ENCODE results near the gene WBP1L.

WBP1L gene

DNA sequence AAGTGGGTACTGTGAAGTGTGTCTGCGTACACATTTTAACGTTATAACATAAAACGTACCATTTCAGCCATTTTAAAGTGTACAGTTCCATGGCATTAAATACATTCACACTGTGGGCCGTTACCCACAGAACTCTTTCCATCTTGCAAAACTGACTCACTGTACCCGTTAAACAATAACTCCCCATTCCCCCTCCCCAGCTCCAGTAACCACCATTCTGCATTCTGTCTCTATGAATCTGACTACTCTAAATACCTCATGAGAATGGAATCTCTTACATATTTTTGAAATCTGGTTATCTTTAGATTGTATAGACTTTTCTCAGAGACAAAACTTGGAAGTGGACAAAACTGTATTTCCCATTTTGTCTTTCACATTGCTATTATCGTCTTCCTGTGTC, 38.8 kb upstream of the WBP1L start:
- POLR2A ChIA-PET (ENCODE audit: low non-redundant PET) = no interaction called here
- H3K27ac ChIP-seq = no peak overlapping the region

DNA sequence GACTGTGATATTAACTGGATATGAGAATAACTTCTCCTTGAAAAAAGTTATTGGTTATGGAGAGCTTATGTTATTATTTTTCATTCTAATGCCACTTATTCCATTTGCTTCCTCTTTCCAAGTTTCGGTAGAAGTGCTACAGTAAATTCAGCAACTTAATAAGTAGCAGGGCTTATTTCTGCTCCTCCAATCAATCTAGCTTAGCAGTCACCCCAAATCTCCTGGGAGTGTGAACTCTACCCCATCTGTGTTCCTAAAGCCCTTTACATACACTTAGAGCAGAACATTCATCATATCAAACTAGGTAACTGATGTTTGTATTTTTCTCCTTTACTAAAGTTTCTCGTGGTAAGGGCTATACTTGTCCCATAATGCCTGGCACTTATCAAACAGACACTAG, 38.2 kb upstream of the WBP1L start:
- DNase-seq (ENCODE audit: low spot score) = no peak
- CTCF ChIA-PET = no interaction called here

More for the DNA sequence above, 38.8 kb upstream of the WBP1L start:
- DNase-seq (ENCODE audit: low spot score) = no peak
- CTCF ChIA-PET = no interaction called here
- TF ChIP-seq, protein P1, sequence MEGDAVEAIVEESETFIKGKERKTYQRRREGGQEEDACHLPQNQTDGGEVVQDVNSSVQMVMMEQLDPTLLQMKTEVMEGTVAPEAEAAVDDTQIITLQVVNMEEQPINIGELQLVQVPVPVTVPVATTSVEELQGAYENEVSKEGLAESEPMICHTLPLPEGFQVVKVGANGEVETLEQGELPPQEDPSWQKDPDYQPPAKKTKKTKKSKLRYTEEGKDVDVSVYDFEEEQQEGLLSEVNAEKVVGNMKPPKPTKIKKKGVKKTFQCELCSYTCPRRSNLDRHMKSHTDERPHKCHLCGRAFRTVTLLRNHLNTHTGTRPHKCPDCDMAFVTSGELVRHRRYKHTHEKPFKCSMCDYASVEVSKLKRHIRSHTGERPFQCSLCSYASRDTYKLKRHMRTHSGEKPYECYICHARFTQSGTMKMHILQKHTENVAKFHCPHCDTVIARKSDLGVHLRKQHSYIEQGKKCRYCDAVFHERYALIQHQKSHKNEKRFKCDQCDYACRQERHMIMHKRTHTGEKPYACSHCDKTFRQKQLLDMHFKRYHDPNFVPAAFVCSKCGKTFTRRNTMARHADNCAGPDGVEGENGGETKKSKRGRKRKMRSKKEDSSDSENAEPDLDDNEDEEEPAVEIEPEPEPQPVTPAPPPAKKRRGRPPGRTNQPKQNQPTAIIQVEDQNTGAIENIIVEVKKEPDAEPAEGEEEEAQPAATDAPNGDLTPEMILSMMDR (conservative IDR thresholded peaks at IDR 0.05; ENCODE audit: low read depth) = no peak

DNA sequence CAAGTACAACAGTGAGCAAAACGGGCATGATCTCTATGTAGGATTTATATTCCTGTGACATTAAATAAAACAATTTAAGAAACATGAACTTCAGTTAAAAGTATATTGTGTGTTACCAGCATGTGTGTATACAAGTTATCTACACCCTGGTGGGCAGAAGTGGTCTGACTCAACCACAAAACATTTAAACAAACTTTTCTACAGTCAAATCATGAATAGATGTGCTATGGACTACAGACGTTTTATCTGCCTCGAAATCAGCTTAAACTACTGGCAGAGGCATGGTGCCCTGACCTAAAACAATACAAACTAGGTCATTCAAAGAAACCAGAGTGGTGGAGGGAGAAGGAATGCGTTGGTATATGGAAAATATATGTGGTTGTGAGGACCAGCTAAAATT, 33.1 kb upstream of the WBP1L start:
- ChIA-PET POLR2A (ENCODE audit: low non-redundant PET) (no interaction called here), CTCF (interaction anchor here (0.6 kb wide), 1 partner anchor 191 kb away, joined by 4 read pairs; no protein-coding TSS in a partner anchor)
- TF ChIP-seq, protein P1 (conservative IDR thresholded peaks at IDR 0.05; ENCODE audit: low read depth) = no peak
- DNase-seq (ENCODE audit: low spot score) = no peak
- H3K27ac ChIP-seq = no peak overlapping the region

More for the DNA sequence above, 38.2 kb upstream of the WBP1L start:
- TF ChIP-seq, protein P1 (conservative IDR thresholded peaks at IDR 0.05; ENCODE audit: low read depth) = no peak
- POLR2A ChIA-PET (ENCODE audit: low non-redundant PET) = no interaction called here
- no peak overlapping the region for H3K27ac ChIP-seq

DNA sequence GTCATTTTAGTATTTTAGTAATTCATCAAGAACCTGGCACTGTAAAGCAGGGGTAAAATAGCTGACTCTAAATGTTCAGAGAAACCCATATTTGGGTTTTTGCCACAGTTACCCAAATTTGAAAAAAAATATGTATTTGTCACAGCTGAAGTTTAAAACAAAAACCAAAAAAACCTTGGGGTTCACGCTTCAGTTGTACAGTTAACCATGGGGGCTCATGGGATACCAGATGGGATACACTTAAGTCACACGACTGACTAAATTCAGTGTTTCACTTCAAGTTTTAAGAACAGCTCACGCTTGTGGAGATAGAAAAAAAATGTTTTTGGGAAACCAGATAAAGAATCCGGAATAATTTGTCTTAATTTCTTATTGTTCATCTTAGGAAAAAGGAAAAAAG, 31.7 kb upstream of the WBP1L start:
- TF ChIP-seq, protein P1 (conservative IDR thresholded peaks at IDR 0.05; ENCODE audit: low read depth) = no peak
- no peak for DNase-seq (ENCODE audit: low spot score)
- H3K27ac ChIP-seq = no peak overlapping the region
- POLR2A ChIA-PET (ENCODE audit: low non-redundant PET) = no interaction called here
- CTCF ChIA-PET = interaction anchor here (0.6 to 0.8 kb wide), 6 partner anchors 8 to 1210 kb away, joined by 3 to 8 read pairs (median 4); no protein-coding TSS in a partner anchor

DNA sequence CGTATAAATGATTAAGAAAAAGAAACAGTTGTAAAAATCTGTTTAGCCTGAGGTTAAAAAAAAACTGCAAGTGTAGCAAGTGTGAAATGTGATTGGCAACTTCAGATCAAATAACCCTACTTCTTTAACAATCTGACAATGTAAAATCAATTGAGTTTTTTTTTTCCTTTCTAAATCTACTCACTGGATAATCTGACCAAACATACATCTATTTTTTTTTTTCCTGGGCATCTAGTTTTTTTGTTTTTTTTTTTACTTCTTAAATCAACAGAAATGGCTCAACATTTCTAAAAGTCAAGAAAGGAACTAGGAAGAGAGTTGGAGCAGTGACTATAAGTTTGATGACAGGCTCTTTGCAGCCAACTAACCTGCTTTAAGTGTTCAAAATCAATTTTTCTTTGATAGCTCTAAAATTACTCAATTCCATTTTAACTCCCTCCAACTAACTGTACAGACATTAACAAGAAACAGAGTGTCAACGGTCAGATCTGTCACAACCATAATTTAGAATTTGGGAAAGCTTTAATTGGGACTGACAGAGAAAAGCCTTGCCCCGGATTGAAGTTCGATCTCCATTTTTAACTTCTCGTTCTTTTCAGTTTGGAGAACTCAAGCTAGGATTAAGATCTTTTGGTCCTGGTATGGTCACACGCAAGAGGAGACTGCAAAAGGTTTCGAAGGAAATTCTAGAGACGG, 30.8 kb upstream of the WBP1L start:
- DNase-seq (ENCODE audit: low spot score) = no peak
- TF ChIP-seq, protein P1 (conservative IDR thresholded peaks at IDR 0.05; ENCODE audit: low read depth) = no peak
- peak overlapping the region; percentile 91 for H3K27ac ChIP-seq
- CTCF ChIA-PET = interaction anchor here (0.6 to 2.1 kb wide), 7 partner anchors 14 to 461 kb away, joined by 3 to 6 read pairs (median 4); no protein-coding TSS in a partner anchor
- POLR2A ChIA-PET (ENCODE audit: low non-redundant PET) = no interaction called here

DNA sequence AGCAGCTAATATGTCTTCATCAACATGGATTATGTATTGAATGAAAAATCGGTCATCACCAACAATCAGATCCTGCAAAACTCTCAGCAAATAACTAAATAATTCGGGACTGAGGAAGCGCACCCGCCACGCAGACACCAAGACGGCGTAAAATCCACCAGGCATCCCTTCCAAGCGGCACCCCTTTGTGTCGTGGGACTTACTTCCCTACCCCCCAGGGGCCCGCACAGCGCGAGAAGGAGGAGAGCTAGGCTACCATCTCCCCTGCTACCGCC, 30.3 kb upstream of the WBP1L start:
- ChIA-PET POLR2A (ENCODE audit: low non-redundant PET) (interaction anchor here (0.5 kb wide), 1 partner anchor 599 kb away, joined by 3 read pairs; no protein-coding TSS in a partner anchor), CTCF (interaction anchor here (0.6 to 2.1 kb wide), 7 partner anchors 14 to 461 kb away, joined by 3 to 5 read pairs (median 3); no protein-coding TSS in a partner anchor)
- H3K27ac ChIP-seq = peak overlapping the region; percentile 91
- TF ChIP-seq, protein P1 (conservative IDR thresholded peaks at IDR 0.05; ENCODE audit: low read depth) = peak; percentile 27; the same call in 1 of the 2 replicates
- DNase-seq (ENCODE audit: low spot score) = no peak

Data from RWPE1 (cell line).